SJSA1 (cell line): ENCODE results near the gene VRK1. TPM values are rescaled to one million over a fixed set of nuclear protein-coding genes. Genes with fewer than 3 reads are reported as not detected.
"Not testable (repeated sequence)": the region's sequence is repeated elsewhere in the genome, so short reads cannot be mapped to it uniquely, and the experiment has no call there.

Experiments
- DNase-seq, 2 experiments: peaks; one replicate each; pipeline ENCODE4 v3.0.0-alpha.2; 2015 to 2020; ENCODE audit warnings: low spot score in 2 of 2, low read depth in 1 of 2
- H3K27ac ChIP-seq: fragments of 250-450 bp; sonication (Bioruptor Pico); 2 replicates; pipeline ENCODE4 v1.5.1; 2020; ENCODE audit warnings: mild to moderate bottlenecking, moderate library complexity
- H3K27me3 ChIP-seq: fragments of 250-450 bp; sonication (Bioruptor Pico); replicated peaks from 2 replicates; pipeline ENCODE4 v1.5.1; 2020; ENCODE audit warnings: mild to moderate bottlenecking, moderate library complexity
- H3K36me3 ChIP-seq: fragments of 250-450 bp; sonication (Bioruptor Pico); 2 replicates; pipeline ENCODE4 v1.5.1; 2020; ENCODE audit warnings: mild to moderate bottlenecking
- H3K4me1 ChIP-seq: fragments of 250-450 bp; sonication (Bioruptor Pico); replicated peaks from 2 replicates; pipeline ENCODE4 v1.6.1; 2021; ENCODE audit warnings: mild to moderate bottlenecking
- H3K4me3 ChIP-seq: fragments of 250-450 bp; sonication (Bioruptor Pico); 2 replicates; pipeline ENCODE4 v1.5.1; 2020; ENCODE audit warnings: mild to moderate bottlenecking
- H3K9me3 ChIP-seq: fragments of 250-450 bp; sonication (Bioruptor Pico); replicated peaks from 2 replicates; pipeline ENCODE4 v1.5.1; 2020; ENCODE audit warnings: mild to moderate bottlenecking
- total RNA-seq: library from RNA; depleted of rRNA; stranded (reverse); fragments of >200 nt; shearing (Covaris generic); gene quantifications from 2 replicates; pipeline ENCODE4 v1.2.3, GENCODE V29; 2014; rRNA removed

The VRK1 gene, protein sequence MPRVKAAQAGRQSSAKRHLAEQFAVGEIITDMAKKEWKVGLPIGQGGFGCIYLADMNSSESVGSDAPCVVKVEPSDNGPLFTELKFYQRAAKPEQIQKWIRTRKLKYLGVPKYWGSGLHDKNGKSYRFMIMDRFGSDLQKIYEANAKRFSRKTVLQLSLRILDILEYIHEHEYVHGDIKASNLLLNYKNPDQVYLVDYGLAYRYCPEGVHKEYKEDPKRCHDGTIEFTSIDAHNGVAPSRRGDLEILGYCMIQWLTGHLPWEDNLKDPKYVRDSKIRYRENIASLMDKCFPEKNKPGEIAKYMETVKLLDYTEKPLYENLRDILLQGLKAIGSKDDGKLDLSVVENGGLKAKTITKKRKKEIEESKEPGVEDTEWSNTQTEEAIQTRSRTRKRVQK
- total RNA-seq, result 65.9 and 120 TPM in 2 replicates

GRCh38 chr14:96796851-96797581, at the start of gene VRK1:
VRK1 (plus strand) TSS chr14:96797382; CDS start chr14:96833472, 36,090 bp downstream.
- Histone ChIP-seq H3K4me1 (peaks cover 6% of the 10 kb centered on the region; the same call in 1 of the 2 replicates), H3K4me3 (peak within 1 kb of the TSS; percentile 87), H3K27me3 (no peaks in the 10 kb centered on the region), H3K9me3 (no peaks in the 10 kb centered on the region), H3K36me3 (peaks cover 6% of the 10 kb centered on the region), H3K27ac (peak within 1 kb of the TSS; percentile 78)
- peak; percentile 91 to 94 for DNase-seq

- no peaks in the 10 kb centered on the region for H3K36me3 ChIP-seq
- H3K27me3 ChIP-seq, result no peaks in the 10 kb centered on the region; the same call in none of the 2 replicates
- H3K4me3 ChIP-seq, result no peak overlapping the region
- H3K9me3 ChIP-seq, result no peaks in the 10 kb centered on the region
- no peaks in the 10 kb centered on the region for H3K4me1 ChIP-seq
- DNase-seq, result no peak
- no peak overlapping the region for H3K27ac ChIP-seq
Measured at GRCh38 chr14:96747608-96748007, 49.6 kb upstream of the VRK1 start.

- H3K27me3 ChIP-seq, result no peaks in the 10 kb centered on the region; the same call in none of the 2 replicates
- no peaks in the 10 kb centered on the region for H3K9me3 ChIP-seq
- DNase-seq, result no peak
- H3K4me1 ChIP-seq, result no peaks in the 10 kb centered on the region
- no peak overlapping the region for H3K27ac ChIP-seq
- H3K4me3 ChIP-seq, result no peak overlapping the region
- H3K36me3 ChIP-seq, result no peaks in the 10 kb centered on the region
Measured at GRCh38 chr14:96748362-96748761, 48.8 kb upstream of the VRK1 start.

GRCh38 chr14:96751505-96751904, 45.7 kb upstream of the VRK1 start:
- Histone ChIP-seq H3K36me3 (no peaks in the 10 kb centered on the region), H3K4me1 (no peaks in the 10 kb centered on the region), H3K27me3 (no peaks in the 10 kb centered on the region; the same call in none of the 2 replicates), H3K4me3 (no peak overlapping the region), H3K9me3 (no peaks in the 10 kb centered on the region), H3K27ac (no peak overlapping the region)
- DNase-seq, result no peak

DNA sequence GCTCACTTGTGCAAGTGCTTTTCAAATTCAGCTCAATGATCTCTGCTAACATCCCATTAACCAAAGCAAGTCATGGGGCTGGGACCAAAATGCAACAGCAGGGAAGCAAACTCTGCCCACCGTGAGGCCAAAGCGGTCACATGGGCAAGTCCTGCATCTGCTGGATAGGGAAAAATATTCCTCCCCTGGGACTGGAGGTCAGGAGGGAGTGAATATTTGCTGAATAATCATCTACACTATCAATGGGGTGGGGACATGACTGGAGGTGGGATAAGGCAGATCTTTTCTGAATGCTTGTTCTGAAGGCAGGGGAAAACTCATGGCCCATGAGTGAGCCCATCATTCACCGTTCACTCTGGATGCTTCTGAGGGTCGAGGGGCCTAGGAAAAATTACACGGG, 45.1 kb upstream of the VRK1 start:
- H3K4me1 ChIP-seq, result no peaks in the 10 kb centered on the region
- no peak for DNase-seq
- H3K27ac ChIP-seq, result no peak overlapping the region
- no peaks in the 10 kb centered on the region for H3K36me3 ChIP-seq
- no peaks in the 10 kb centered on the region for H3K9me3 ChIP-seq
- no peaks in the 10 kb centered on the region; the same call in none of the 2 replicates for H3K27me3 ChIP-seq
- H3K4me3 ChIP-seq, result no peak overlapping the region

GRCh38 chr14:96752594-96752993, 44.6 kb upstream of the VRK1 start:
- no peaks in the 10 kb centered on the region; the same call in none of the 2 replicates for H3K27me3 ChIP-seq
- H3K36me3 ChIP-seq, result no peaks in the 10 kb centered on the region
- no peak for DNase-seq
- H3K4me3 ChIP-seq, result no peak overlapping the region
- no peaks in the 10 kb centered on the region for H3K4me1 ChIP-seq
- H3K9me3 ChIP-seq, result no peaks in the 10 kb centered on the region
- no peak overlapping the region for H3K27ac ChIP-seq

- Histone ChIP-seq H3K4me1 (no peaks in the 10 kb centered on the region), H3K9me3 (no peaks in the 10 kb centered on the region), H3K27ac (no peak overlapping the region), H3K36me3 (no peaks in the 10 kb centered on the region), H3K4me3 (no peak overlapping the region), H3K27me3 (no peaks in the 10 kb centered on the region; the same call in 1 of the 2 replicates)
- no peak for DNase-seq
Measured at GRCh38 chr14:96754162-96754844, 42.9 kb upstream of the VRK1 start.

- no peak for DNase-seq
- H3K9me3 ChIP-seq, result no peaks in the 10 kb centered on the region
- H3K36me3 ChIP-seq, result no peaks in the 10 kb centered on the region
- H3K4me1 ChIP-seq, result no peaks in the 10 kb centered on the region
- H3K4me3 ChIP-seq, result no peak overlapping the region
- H3K27me3 ChIP-seq, result no peaks in the 10 kb centered on the region
- no peak overlapping the region for H3K27ac ChIP-seq
Measured at GRCh38 chr14:96754845-96755184, 42.4 kb upstream of the VRK1 start.

GRCh38 chr14:96756745-96757144, 40.4 kb upstream of the VRK1 start:
- H3K4me3 ChIP-seq, result no peak overlapping the region
- no peaks in the 10 kb centered on the region for H3K36me3 ChIP-seq
- H3K27me3 ChIP-seq, result 0 out of 2 replicates have a peak, but pooled peaks cover 3% of the 10 kb centered on the region
- no peak for DNase-seq
- H3K4me1 ChIP-seq, result no peaks in the 10 kb centered on the region
- no peak overlapping the region for H3K27ac ChIP-seq
- no peaks in the 10 kb centered on the region for H3K9me3 ChIP-seq

DNA sequence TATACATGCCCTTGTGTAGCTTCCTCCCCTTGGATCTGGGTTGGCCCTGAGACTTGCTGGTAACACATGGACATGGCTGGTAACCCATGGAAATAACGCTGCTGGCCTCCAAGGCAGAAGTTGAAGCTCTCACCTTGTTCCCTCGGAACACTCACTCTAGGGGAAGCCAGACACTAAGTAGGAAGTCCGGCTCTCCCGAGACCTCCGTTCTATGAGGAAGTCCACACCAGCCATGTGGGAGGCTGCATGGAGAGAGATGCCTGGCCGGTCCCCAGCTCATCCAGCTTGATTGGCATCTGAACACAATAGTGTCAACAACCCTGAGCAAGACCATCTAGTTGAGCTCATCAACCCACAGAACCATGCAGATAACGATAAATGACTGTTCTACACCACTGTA, 39.7 kb upstream of the VRK1 start:
- Histone ChIP-seq H3K4me3 (no peak overlapping the region), H3K4me1 (no peaks in the 10 kb centered on the region), H3K27me3 (peaks cover 5% of the 10 kb centered on the region; the same call in 1 of the 2 replicates), H3K27ac (no peak overlapping the region), H3K9me3 (no peaks in the 10 kb centered on the region), H3K36me3 (no peaks in the 10 kb centered on the region)
- no peak for DNase-seq

DNA sequence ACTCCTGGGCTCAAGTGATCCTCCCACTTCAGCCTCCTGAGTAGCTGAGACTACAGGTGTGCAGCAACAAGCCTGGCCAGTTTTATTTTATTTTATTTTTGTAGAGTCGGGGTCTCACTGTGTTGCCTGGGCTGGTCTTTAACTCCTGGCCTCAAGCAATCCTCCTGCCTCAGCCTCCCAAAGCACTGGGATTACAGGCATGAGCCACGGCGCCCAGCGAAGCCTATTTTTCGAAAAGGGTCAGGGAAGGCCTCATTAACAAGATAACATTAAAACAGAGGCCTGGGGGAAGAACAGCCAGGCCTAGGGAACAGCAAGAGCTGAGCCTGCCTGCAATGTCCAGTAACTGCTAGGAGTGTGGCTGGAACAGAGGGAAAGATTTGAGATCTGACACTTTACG, 36.1 kb upstream of the VRK1 start:
- no peak for DNase-seq
- H3K4me1 ChIP-seq, result no peaks in the 10 kb centered on the region
- H3K9me3 ChIP-seq, result no peaks in the 10 kb centered on the region
- no peak overlapping the region for H3K27ac ChIP-seq
- no peak overlapping the region for H3K4me3 ChIP-seq
- H3K27me3 ChIP-seq, result peaks cover 9% of the 10 kb centered on the region; the same call in 1 of the 2 replicates
- no peaks in the 10 kb centered on the region for H3K36me3 ChIP-seq

DNA sequence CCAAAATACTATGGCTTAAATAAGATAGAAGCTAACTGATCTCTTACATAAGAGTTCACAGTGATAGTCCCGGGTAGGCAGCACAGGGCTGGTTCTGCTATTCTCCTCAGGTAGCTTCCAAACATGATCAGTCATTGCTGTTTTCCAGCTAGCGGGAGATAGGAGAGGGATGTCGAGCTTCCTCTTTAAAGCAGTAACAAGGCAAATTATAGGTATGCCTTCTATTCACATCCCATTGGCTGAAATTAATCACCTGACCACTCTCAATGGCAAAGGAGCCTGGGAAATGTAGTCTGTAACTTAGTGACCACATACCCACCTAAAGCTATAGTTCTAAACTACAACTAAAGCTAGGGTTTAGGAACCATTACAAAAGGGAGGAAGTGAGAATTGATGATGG, 34.5 kb upstream of the VRK1 start:
- Histone ChIP-seq H3K4me1 (no peaks in the 10 kb centered on the region), H3K4me3 (no peak overlapping the region), H3K27ac (no peak overlapping the region), H3K36me3 (no peaks in the 10 kb centered on the region), H3K9me3 (no peaks in the 10 kb centered on the region), H3K27me3 (peaks cover 9% of the 10 kb centered on the region; the same call in 1 of the 2 replicates)
- peak in 1 of 2 experiments; percentile 5 for DNase-seq

DNA sequence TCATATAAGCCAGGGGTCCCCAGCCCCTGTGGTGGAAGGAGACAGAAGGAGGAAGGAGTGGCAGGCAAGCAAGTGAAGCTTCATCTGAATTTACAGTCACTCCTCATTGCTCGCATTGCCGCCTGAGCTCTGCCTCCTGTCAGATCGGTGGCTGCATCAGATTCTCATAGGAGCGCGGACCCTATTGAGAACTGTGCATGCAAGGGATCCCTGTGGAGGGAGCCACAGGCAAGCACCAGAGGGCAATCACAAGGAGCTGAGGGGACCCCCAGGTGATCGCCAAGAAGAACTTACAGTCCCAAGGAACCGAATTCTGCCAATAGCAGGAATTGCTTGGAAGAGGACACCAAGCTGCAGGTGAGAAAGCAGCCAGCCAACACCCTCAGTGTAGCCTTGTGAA, 33.2 kb upstream of the VRK1 start:
- peaks cover 9% of the 10 kb centered on the region; the same call in 1 of the 2 replicates for H3K27me3 ChIP-seq
- DNase-seq, result no peak
- no peak overlapping the region for H3K4me3 ChIP-seq
- H3K9me3 ChIP-seq, result no peaks in the 10 kb centered on the region
- no peak overlapping the region for H3K27ac ChIP-seq
- H3K36me3 ChIP-seq, result no peaks in the 10 kb centered on the region
- no peaks in the 10 kb centered on the region for H3K4me1 ChIP-seq

- DNase-seq, H3K9me3 ChIP-seq, H3K27ac ChIP-seq, H3K4me3 ChIP-seq, H3K4me1 ChIP-seq, H3K27me3 ChIP-seq, H3K36me3 ChIP-seq: not testable (repeated sequence)
Measured at GRCh38 chr14:96765205-96765604, 32.0 kb upstream of the VRK1 start.
